Hypothalamus (tissue), 51 donors: Measurements from ENCODE around the gene HELT.
"Not testable (repeated sequence)": the region's sequence is repeated elsewhere in the genome, so short reads cannot be mapped to it uniquely, and the experiment has no call there.

ENCODE experiments used
- DNase-seq, 51 donors: peaks; one replicate each; lab custom pipeline; 2025; lab: John Stamatoyannopoulos, UW

HELT gene

DNA sequence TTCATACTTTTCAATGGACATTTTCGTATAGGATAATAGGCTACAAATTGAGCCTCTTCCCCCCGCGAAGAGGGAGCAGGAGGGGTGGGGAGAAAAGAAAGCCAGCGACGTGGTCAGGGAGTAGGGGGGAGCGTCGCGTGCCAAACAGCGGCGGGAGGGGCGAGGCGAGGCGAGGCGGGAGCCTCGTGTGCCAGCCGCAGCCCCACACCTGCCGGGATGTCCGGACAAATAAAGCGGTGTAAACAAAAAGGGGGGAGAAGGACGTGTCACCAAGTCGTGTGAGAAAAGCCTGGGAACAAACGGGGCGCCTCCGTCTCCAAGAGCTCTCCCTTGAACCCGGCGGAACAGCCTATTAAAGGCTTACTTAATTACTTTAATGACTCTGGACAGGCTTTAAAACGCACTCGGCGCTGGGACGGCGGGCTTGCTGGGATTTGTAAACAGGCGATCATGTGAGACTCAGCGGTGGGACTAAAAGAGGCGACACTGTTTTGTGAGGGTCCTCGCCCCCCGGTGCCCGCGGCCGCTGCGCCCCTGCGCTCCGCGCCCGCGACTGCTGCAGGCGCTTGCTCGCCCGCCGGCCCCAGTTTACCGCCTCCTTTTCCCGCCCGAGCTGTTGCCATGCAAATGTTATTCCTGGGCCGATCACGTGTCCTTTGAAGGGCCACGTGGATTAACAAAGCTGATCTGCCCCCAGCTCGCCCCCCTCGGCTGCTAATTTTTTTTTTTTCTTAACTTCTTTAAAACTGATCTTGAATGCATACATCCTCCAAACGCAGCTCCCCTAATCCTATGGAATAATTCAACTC is at the start of gene HELT:
HELT (plus strand) TSS at position 527 of the 809 bp plus-strand sequence. CDS start 439 bp downstream, outside the sequence.
- DNase-seq, result no peak

DNA sequence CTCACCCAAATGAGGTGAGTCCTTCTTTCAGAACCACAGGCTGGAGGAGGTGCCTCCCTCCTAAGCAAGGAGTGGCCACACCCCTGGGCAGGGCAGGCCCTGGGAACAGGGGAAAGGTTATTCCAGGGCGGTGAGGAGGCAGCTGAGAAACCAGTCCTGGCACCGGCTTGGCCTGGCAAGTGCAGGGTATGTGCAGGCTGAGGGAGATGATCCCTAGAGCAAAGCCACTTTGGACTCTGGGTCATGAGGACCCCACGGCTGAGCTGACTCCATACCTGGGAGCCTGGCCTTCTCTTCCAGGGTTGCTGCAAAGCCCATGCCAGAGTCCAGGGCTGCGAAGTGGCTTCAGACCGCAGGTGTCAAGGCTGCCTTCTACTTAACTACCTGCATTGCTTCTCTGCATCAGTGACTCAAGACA is 49.5 kb upstream of the HELT start:
- DNase-seq, result no peak

DNA sequence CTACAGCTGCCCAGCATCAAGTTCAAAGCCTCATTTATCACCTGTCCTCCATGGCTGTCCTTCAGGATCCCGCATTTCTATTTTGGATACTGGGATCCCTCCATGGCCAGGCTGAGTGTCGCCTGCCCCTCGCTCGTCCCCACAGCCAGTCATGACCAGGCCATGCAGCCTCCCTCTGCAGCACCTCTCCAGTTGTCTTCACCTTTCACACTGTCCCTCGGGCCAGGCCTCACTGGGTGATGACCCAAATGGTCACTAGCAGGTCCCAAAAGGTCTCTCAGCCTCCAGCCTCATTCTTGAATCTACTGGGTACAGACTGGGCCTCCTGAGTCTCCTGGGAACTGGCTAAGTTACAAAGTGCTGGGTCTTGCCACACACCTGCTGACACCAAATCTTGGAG is 48.7 kb upstream of the HELT start:
- no peak for DNase-seq

DNA sequence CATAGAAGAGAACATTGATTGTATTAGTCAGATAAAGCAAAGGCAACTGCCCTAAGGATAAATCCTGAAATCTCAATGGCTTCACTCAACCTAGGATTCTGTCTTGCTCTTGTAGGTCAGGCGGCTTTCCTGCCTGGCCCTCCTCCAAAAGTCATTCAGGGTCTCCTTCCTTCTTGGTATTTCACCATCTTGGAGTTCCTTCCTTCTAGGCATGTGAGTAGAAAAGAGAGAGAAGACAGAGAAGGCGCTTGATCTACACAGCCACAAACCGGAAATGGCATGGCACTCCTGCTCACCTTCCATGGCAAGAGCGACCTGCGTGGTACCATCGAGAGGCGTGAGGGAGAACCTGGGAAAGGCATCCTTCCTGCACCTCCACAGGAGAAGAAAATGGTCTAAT is 45.3 kb upstream of the HELT start:
- DNase-seq, result no peak

GRCh38 chr4:184976348-184976747 is 41.9 kb upstream of the HELT start:
- DNase-seq, result not testable (repeated sequence)

DNA sequence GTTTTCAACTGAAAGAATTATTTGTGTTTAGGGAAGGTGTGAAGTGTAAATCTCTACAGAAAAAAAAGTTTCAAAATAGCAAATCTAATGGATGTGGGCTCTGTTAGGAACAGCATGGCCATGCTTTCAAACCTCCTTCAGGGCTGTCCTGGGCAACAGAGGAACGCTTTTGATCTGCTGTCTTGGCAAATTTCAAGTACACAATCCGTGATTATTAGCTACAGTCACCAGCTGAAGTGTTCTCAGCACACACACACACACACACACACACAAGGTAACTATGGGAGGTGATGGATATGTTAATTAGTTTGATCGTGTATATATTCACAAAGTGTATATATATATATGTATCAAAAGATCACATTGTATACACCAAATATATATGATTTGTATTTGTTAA is 40.5 kb upstream of the HELT start:
- DNase-seq, result no peak

DNA sequence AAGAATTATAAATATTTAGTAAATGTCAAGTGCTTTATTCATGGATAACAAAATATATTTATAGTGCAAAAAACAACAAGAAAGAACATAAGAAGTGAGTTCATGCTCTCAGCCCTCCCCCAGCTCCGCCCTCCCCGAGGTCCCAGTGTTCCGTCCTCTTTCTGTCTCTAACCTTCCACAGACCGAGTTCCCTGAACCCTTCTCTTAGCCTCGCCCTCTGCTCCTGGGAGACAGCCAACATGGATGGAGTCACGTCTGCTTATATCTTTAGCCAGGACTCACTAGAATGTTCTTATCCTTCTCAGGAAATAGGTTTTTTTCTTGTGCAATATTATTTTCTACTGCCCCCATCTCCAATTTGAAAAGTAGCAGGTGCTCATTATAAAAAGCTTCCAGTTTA is 40.1 kb upstream of the HELT start:
- no peak for DNase-seq

DNA sequence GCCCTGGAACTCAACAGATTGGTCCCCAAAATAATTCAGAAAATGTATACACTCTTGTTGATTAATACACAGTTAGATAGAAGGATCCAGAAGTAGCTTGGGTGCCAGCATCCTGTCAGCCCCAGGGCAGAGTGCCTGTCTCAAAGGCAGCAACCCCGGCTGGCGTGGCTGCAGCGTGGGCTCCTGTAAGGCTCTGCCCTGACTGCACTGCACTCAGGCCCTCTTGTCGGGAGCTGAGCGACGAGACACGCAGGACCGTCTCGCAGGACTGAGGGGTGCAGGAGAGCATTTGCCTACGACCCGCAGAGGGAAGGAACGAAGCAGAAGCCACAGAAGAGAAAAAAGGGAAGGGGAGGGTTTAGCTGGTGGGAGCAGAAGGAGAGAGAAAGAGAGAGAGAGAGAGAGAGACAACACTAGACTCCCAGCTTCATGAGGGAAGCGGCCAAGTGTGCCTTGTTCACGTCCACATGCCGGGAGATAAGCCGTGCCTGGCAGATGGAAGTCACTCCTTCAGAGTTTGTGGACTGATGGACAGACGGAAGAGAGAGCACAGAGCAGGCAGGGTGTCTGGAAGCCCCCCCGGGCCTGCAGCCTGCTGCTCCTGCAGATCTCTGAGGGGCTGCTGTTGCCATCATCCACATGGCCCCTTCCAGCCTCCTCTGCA is 38.7 kb upstream of the HELT start:
- no peak for DNase-seq

DNA sequence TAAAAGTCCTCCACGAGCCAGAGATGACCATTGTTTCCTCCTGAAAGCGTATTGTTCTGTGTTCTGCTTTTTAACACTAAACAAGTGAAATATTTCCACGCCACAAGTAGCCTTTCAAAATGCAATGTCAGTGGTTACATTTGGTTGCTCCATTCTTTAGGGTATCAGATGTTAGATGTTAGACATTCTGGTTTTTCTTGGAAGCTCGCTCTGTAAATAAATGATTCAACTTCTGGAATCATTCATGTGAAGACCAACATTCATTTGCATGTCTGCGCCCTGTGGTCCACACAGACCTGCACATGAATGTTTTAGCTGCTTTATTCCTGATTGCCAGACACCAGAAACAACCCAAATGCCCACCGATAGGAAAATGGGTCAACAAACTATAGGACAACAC is 38.0 kb upstream of the HELT start:
- no peak for DNase-seq

GRCh38 chr4:184983672-184984356 is 34.5 kb upstream of the HELT start:
- DNase-seq, result peak in 42 of 51 donors; percentile 2 to 72 (median 26)

DNA sequence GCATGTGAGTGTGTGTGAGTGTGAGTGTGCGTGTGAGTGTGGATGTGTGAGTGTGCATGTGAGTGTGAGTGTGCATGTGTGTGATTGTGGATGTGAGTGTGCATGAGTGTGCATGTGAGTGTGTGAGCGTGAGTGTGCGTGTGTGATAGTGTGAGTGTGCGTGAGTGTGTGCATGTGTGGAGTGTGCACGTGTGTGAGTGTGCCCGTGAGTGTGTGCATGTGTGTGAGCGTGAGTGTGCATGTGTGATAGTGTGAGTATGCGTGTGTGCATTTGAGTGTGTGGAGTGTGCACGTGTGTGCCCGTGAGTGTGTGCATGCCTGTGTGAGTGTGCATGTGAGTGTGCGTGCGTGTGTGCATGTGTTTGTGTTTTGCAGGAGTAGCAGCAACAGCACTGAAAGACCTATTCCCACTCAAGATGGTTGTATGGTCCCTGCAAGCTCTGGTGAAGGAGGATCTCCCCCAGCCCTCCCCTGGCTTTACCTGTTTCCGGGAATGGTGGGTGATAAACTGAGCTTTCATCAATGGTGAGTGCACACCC is 30.7 kb upstream of the HELT start:
- DNase-seq, result no peak

DNA sequence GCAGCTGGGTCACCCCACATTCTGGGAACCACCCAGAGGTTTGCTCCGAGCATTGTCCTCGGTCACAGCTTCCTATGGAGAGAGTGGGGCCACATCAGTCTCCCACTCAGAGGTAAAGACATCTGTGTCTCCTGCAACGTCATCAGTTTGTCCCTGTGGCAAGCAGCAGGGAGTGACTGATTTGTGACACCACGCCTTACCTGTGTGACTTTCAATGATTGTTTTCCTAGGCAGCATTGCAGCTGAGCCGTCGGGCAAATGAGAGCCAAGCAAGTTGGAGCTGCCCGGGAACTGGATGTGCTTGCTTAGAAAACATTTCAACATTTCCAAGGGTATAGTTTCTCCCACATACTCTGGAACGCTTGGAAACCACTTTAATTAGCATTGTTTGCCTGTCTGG is 29.7 kb upstream of the HELT start:
- DNase-seq, result no peak

DNA sequence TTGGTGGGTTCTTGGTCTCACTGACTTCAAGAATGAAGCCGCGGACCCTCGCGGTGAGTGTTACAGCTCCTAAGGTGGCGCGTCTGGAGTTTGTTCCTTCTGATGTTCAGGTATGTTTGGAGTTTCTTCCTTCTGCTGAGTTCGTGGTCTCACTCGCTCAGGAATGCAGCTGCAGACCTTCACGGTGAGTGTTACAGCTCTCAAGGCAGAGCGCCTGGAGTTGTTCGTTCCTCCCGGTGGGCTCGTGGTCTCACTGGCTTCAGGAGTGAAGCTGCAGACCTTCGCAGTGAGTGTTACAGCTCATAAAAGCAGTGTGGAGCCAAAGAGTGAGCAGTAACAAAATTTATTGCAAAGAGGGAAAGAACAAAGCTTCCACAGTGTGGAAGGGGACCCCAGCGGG is 29.0 kb upstream of the HELT start:
- DNase-seq, result not testable (repeated sequence)

DNA sequence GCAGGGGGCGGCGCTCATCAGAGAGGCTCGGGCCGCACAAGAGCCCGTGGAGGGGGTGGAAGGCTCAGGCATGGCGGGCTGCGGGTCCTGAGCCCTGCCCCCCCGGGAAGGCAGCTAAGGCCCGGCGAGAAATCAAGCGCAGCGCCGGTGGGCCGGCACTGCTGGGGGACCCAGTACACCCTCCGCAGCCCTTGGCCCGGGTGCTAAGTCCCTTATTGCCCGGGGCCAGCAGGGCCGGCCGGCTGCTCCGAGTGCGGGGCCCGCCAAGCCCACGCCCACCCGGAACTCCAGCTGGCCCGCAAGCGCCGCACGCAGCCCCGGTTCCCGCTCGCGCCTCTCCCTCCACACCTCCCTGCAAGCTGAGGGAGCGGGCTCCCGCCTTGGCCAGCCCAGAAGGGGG is 28.2 kb upstream of the HELT start:
- not testable (repeated sequence) for DNase-seq

- no peak for DNase-seq
These were observed 26.4 kb upstream of the HELT start for GRCh38 chr4:184991860-184992259.

- DNase-seq, result no peak
These were observed 25.9 kb upstream of the HELT start for GRCh38 chr4:184992422-184992821.

GRCh38 chr4:184993247-184993646 is 25.0 kb upstream of the HELT start:
- DNase-seq, result no peak

DNA sequence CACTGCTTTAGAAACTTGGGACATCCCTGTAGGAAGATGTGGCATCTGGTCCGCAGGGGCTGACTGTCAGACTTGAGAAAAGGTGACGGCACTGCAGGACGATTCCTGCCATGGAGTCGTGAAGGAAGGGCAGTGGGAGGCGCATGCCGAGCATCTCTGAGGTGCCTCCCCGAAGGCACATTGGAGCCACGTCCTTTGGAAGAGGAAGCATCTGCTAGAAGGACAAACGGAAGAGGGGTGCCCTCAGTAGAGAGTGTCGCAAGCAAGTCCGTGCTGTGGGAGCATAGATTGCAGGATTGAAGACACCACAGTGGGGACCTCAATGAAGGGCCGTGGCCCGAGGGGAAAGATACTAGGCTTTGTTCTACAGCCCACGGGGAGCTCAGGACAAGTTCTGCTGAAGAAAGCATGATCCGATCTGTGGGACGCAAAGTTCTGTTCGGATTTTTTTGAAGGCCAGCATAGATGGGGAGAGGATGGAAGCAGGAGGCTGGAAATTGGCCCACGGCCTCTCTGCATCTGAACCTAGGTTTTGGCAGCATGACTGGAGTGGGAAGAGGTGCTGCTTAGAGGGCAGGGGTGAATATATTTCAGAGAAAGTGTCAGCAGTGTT is 24.2 kb upstream of the HELT start:
- DNase-seq, result no peak

DNA sequence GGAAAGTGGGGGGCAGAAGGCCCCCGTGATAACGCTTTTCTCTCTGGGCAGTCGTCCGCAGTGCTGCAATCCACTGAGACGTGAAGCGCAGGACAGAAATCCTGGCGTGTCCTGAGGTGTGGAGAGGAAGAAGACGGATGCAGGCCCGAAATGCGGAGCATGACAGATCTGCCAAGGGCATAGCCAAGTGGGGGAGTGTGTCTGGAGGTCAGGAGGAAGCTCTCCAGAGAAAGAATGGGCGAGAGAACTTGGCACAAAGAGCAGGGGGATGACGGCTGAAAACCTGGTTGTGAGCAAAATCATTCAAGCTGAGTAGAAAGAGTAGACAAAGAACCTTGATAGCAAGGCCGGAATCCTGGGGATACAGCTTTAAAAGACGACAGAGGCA is 23.7 kb upstream of the HELT start:
- no peak for DNase-seq

GRCh38 chr4:184997656-184998055 is 20.6 kb upstream of the HELT start:
- not testable (repeated sequence) for DNase-seq

DNA sequence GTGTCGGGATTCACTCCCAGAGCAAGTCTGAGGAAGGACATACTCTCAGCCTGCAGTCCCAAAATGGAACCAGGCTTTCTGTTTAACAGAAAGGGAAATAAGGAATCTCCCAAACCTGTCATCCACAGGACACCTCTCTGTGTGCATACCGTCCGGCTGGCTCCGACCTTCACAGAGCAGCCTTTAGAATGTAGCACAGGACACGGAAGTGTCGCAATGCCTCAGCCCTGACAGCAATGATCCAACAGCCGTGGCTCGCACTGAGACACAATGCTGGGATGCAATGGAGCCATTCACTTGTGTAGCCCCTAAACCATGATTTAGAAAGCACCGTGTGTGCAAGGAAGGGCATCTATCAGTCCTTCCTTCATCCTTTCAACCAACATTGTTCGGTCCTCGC is 15.5 kb upstream of the HELT start:
- no peak for DNase-seq
